ENCODE results near the gene TFDP2.
"Not testable (repeated sequence)": the region's sequence is repeated elsewhere in the genome, so short reads cannot be mapped to it uniquely, and the experiment has no call there.

The TFDP2 gene

DNA sequence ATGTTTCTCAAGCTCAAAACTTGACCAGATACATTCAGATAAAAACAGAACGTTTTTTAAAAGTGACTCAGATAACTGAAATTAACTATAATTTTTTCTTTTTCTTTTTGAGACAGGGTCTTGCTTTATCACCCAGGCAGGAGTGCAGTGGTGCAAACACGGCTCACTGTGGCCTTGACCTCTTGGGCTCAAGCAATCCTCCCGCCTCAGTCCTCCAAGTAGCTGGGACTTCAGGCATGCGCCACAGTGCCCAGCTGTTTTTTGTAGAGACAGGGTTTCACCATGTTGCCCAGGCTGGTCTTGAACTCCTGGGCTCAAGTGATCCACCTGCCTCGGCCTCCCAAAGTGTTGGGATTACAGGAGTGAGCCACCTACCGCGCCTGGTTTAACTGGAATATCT is 144.4 kb downstream of the TFDP2 start:
- not testable (repeated sequence) for H3K9ac ChIP-seq (ENCODE audit: low read length in 5 of 5); H3K4me1 ChIP-seq (ENCODE audit: control insufficient read depth in 5 of 5, insufficient read depth in 5 of 5, low read length in 5 of 5); H3K27me3 ChIP-seq (ENCODE audit: control insufficient read depth in 5 of 5, insufficient read depth in 4 of 5, low read length in 5 of 5); H3K27ac ChIP-seq (ENCODE audit: low read depth, low read length); H3K36me3 ChIP-seq (ENCODE audit: control insufficient read depth in 5 of 5, insufficient read depth in 5 of 5, low read length in 5 of 5); H3K4me3 ChIP-seq (ENCODE audit: low read depth in 1 of 5, low read length in 5 of 5); H3K9me3 ChIP-seq (ENCODE audit: control insufficient read depth in 5 of 5, low read length in 5 of 5)

DNA sequence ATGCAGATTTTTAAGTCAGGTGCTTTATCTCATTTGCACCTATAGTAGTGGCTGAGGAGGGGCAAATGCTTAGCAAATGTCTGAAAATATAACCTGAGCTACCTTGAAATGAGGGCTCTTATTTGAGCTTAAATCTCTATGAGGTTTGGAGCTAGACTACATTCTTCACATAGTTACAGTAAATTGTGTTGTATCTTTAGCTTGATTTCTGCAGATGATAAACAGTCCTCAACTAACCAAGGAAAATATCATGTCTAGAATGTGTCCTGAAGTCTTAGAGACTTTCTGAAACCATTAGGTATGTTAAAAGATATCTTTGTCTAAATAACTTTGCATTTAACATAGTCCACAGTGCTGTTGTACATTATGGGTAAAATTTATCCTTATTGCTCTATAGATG is 145.3 kb downstream of the TFDP2 start:
- Histone ChIP-seq H3K36me3 (ENCODE audit: control insufficient read depth in 5 of 5, insufficient read depth in 5 of 5, low read length in 5 of 5) (peaks cover 0 to 4% (median 0%) of the 10 kb centered on the region in 5 donors), H3K27ac (ENCODE audit: low read depth, low read length) (no peak overlapping the region), H3K4me1 (ENCODE audit: control insufficient read depth in 5 of 5, insufficient read depth in 5 of 5, low read length in 5 of 5) (no peaks in the 10 kb centered on the region), H3K9me3 (ENCODE audit: control insufficient read depth in 5 of 5, low read length in 5 of 5) (no peaks in the 10 kb centered on the region), H3K4me3 (ENCODE audit: low read depth in 1 of 5, low read length in 5 of 5) (no peak overlapping the region), H3K9ac (ENCODE audit: low read length in 5 of 5) (no peak overlapping the region), H3K27me3 (ENCODE audit: control insufficient read depth in 5 of 5, insufficient read depth in 4 of 5, low read length in 5 of 5) (no peaks in the 10 kb centered on the region)

DNA sequence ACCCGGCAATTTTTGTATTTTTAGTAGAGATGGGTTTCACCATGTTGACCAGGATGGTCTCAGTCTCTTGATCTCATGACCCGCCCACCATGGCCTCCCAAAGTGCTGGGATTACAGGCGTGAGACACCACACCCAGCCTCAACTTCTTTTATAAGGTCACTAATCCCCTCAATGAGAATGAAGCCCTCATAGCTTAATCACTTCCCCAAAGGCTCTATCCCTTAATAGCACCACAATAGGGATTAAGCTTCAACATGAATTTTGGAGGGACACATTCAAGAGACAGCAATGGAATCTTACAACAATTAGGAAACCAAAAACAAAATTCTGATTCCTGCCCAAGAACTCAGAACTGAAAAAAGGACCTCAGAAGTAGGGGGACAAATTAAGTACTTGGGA is 146.1 kb downstream of the TFDP2 start:
- no peak overlapping the region for H3K27ac ChIP-seq (ENCODE audit: low read depth, low read length)
- H3K36me3 ChIP-seq (ENCODE audit: control insufficient read depth in 5 of 5, insufficient read depth in 5 of 5, low read length in 5 of 5), result peaks cover 0 to 4% (median 0%) of the 10 kb centered on the region in 5 donors
- no peaks in the 10 kb centered on the region for H3K4me1 ChIP-seq (ENCODE audit: control insufficient read depth in 5 of 5, insufficient read depth in 5 of 5, low read length in 5 of 5)
- H3K4me3 ChIP-seq (ENCODE audit: low read depth in 1 of 5, low read length in 5 of 5), result no peak overlapping the region
- no peaks in the 10 kb centered on the region for H3K9me3 ChIP-seq (ENCODE audit: control insufficient read depth in 5 of 5, low read length in 5 of 5)
- no peak overlapping the region for H3K9ac ChIP-seq (ENCODE audit: low read length in 5 of 5)
- H3K27me3 ChIP-seq (ENCODE audit: control insufficient read depth in 5 of 5, insufficient read depth in 4 of 5, low read length in 5 of 5), result no peaks in the 10 kb centered on the region

DNA sequence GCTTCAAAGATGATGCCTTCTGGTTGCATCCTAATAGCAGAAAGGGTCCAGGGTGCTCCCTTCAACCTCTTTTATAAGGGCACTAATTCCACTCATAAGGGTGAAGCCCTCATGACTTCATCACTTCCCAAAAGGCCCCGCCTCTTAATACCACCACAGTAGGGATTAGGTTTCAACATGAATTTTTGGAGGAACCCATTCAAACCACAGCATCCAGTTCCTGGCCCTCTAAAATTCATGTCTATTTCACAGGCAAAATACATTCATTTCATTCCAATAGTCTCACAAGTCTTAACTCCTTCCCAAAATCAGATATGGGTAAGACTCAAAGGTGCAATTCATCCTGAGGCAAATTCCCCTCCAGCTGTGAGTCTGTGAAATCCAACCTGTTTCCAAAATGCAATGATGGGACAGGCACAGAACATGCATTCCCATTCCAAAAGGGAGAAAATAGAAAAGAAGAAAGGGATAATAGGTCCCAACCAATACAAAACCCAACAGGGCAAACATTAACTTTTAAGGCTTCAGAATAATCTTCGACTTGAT is 148.9 kb downstream of the TFDP2 start:
- Histone ChIP-seq H3K4me3 (ENCODE audit: low read depth in 1 of 5, low read length in 5 of 5) (no peak overlapping the region), H3K9ac (ENCODE audit: low read length in 5 of 5) (no peak overlapping the region), H3K9me3 (ENCODE audit: control insufficient read depth in 5 of 5, low read length in 5 of 5) (no peaks in the 10 kb centered on the region), H3K36me3 (ENCODE audit: control insufficient read depth in 5 of 5, insufficient read depth in 5 of 5, low read length in 5 of 5) (peaks cover 0 to 4% (median 0%) of the 10 kb centered on the region in 5 donors), H3K27ac (ENCODE audit: low read depth, low read length) (no peak overlapping the region), H3K27me3 (ENCODE audit: control insufficient read depth in 5 of 5, insufficient read depth in 4 of 5, low read length in 5 of 5) (no peaks in the 10 kb centered on the region), H3K4me1 (ENCODE audit: control insufficient read depth in 5 of 5, insufficient read depth in 5 of 5, low read length in 5 of 5) (no peaks in the 10 kb centered on the region)

DNA sequence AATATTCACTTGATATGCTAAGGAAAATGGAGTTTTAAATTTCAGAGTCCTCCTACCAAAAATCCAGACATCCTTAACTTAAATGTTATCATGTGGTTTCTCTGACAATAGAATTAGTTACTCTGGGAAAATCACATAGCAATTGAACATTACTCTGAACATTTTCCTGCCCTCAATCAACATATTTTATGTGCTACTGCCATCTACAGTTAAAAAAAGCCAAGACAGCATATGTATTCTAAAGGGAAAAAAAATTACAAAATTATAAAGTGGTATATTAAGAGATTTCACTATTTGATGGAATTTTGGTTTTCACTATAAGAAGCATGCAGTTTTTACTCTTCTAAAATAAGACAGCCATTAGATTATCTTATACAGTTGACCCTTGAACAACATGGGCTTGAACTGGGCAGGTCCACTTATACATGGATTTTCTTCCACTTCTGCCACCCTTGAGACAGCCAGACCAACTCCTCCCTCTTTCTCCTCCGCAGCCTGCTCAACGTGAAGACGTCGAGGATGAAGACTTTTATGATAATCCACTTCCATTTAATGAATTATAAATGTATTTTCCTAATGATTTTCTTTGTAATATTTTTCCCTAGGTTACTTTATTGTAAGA is 150.6 kb downstream of the TFDP2 start:
- Histone ChIP-seq H3K4me3 (ENCODE audit: low read depth in 1 of 5, low read length in 5 of 5) (no peak overlapping the region), H3K9me3 (ENCODE audit: control insufficient read depth in 5 of 5, low read length in 5 of 5) (no peaks in the 10 kb centered on the region), H3K27ac (ENCODE audit: low read depth, low read length) (no peak overlapping the region), H3K4me1 (ENCODE audit: control insufficient read depth in 5 of 5, insufficient read depth in 5 of 5, low read length in 5 of 5) (peaks cover 0 to 8% (median 0%) of the 10 kb centered on the region in 5 donors), H3K9ac (ENCODE audit: low read length in 5 of 5) (no peak overlapping the region), H3K36me3 (ENCODE audit: control insufficient read depth in 5 of 5, insufficient read depth in 5 of 5, low read length in 5 of 5) (peaks cover 0 to 3% (median 0%) of the 10 kb centered on the region in 5 donors), H3K27me3 (ENCODE audit: control insufficient read depth in 5 of 5, insufficient read depth in 4 of 5, low read length in 5 of 5) (no peaks in the 10 kb centered on the region)

DNA sequence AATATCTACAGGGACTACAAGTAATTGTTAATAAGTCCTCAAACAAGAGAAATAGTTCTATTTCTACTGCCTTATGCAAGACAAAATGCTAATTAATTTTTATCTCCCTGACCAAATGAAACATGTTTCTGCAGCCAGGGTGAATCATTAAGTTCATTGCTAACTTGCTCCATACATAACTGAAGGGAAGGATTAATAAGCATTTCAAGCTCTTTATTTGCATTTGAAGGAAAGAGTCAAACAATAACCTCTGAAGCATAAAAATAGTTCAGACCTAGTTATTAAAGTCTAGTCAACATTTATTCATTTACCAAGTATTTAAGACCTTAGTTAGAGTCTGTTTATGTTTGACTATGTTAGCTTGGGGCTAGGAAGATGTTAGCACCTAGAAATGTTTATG is 152.9 kb downstream of the TFDP2 start:
- H3K9ac ChIP-seq (ENCODE audit: low read length in 5 of 5), result no peak overlapping the region
- H3K9me3 ChIP-seq (ENCODE audit: control insufficient read depth in 5 of 5, low read length in 5 of 5), result no peaks in the 10 kb centered on the region
- peaks cover 0 to 3% (median 0%) of the 10 kb centered on the region in 5 donors for H3K36me3 ChIP-seq (ENCODE audit: control insufficient read depth in 5 of 5, insufficient read depth in 5 of 5, low read length in 5 of 5)
- no peak overlapping the region for H3K4me3 ChIP-seq (ENCODE audit: low read depth in 1 of 5, low read length in 5 of 5)
- H3K27ac ChIP-seq (ENCODE audit: low read depth, low read length), result no peak overlapping the region
- peaks cover 0 to 11% (median 0%) of the 10 kb centered on the region in 5 donors for H3K4me1 ChIP-seq (ENCODE audit: control insufficient read depth in 5 of 5, insufficient read depth in 5 of 5, low read length in 5 of 5)
- no peaks in the 10 kb centered on the region for H3K27me3 ChIP-seq (ENCODE audit: control insufficient read depth in 5 of 5, insufficient read depth in 4 of 5, low read length in 5 of 5)

DNA sequence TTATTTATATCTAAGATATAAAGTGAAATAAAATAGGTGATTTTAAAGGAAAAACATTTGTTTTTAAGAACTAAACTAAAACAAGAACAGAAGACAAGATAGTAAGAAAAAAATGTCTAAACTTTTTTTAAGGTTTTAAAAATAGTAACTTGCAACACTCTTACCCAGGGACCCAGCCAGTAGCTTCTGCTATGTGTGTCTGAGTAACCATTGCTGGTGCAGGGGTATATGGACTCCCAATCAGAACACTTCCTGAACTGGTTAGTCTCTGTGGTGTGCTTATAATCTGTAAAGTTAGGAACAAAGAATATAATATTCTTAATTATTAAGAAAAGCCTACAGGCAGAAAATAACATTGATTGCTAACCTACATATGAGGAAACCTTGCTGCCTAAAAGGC is 154.5 kb downstream of the TFDP2 start:
- Histone ChIP-seq H3K36me3 (ENCODE audit: control insufficient read depth in 5 of 5, insufficient read depth in 5 of 5, low read length in 5 of 5) (peaks cover 0 to 3% (median 0%) of the 10 kb centered on the region in 5 donors), H3K9ac (ENCODE audit: low read length in 5 of 5) (no peak overlapping the region), H3K4me1 (ENCODE audit: control insufficient read depth in 5 of 5, insufficient read depth in 5 of 5, low read length in 5 of 5) (peaks cover 0 to 11% (median 0%) of the 10 kb centered on the region in 5 donors), H3K27ac (ENCODE audit: low read depth, low read length) (no peak overlapping the region), H3K9me3 (ENCODE audit: control insufficient read depth in 5 of 5, low read length in 5 of 5) (no peaks in the 10 kb centered on the region), H3K27me3 (ENCODE audit: control insufficient read depth in 5 of 5, insufficient read depth in 4 of 5, low read length in 5 of 5) (no peaks in the 10 kb centered on the region), H3K4me3 (ENCODE audit: low read depth in 1 of 5, low read length in 5 of 5) (no peak overlapping the region)

DNA sequence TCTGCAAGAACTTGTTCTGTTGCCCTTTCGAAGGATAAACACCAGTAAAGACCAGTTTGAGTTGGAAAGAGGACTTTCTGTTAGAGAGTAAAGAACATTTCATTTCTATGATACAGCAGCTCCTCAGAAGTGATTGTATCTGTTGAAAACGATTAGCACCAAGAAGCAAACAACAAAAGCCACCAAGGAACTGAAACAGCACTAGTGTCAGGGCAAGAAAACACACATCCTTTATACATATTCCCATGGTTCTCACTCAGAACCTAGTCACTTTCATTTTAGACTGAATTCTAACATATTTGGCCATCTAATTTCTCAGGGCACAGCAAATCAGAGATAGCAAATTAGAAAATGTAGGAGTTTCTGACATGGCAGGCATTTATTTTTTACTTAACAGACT is 156.8 kb downstream of the TFDP2 start:
- no peaks in the 10 kb centered on the region for H3K9me3 ChIP-seq (ENCODE audit: control insufficient read depth in 5 of 5, low read length in 5 of 5)
- no peak overlapping the region for H3K9ac ChIP-seq (ENCODE audit: low read length in 5 of 5)
- H3K27me3 ChIP-seq (ENCODE audit: control insufficient read depth in 5 of 5, insufficient read depth in 4 of 5, low read length in 5 of 5), result no peaks in the 10 kb centered on the region
- no peak overlapping the region for H3K27ac ChIP-seq (ENCODE audit: low read depth, low read length)
- H3K4me3 ChIP-seq (ENCODE audit: low read depth in 1 of 5, low read length in 5 of 5), result no peak overlapping the region
- peaks cover 0 to 11% (median 0%) of the 10 kb centered on the region in 5 donors for H3K4me1 ChIP-seq (ENCODE audit: control insufficient read depth in 5 of 5, insufficient read depth in 5 of 5, low read length in 5 of 5)
- peaks cover 0 to 3% (median 0%) of the 10 kb centered on the region in 5 donors for H3K36me3 ChIP-seq (ENCODE audit: control insufficient read depth in 5 of 5, insufficient read depth in 5 of 5, low read length in 5 of 5)

DNA sequence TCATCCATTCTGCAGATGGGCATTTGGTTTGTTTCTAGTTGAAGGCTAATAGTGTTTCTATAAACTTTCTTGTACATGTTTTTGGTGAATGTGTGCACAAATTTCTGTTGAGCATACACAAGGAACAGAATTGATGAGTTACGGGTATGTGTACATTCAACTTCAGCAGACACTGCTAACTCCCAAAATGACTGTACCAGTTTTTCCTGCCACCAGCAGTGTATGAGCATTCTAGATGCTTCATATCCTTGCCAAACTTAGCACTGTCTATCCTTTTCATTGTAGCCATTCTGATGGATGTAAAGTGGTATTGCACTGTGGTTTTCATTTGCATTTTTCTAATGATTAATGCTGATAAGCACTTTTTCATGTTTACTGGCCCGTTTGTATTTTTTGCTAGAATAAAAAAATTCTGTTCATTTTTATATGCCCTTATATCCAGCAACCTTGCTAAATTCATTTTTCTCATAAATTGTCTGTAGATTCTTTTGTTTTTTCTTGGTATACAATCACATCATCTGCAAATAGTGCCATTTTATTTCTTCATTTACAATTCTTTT is 162.7 kb downstream of the TFDP2 start:
- Histone ChIP-seq H3K9me3 (ENCODE audit: control insufficient read depth in 5 of 5, low read length in 5 of 5) (no peaks in the 10 kb centered on the region), H3K27ac (ENCODE audit: low read depth, low read length) (no peak overlapping the region), H3K36me3 (ENCODE audit: control insufficient read depth in 5 of 5, insufficient read depth in 5 of 5, low read length in 5 of 5) (no peaks in the 10 kb centered on the region), H3K4me1 (ENCODE audit: control insufficient read depth in 5 of 5, insufficient read depth in 5 of 5, low read length in 5 of 5) (no peaks in the 10 kb centered on the region), H3K4me3 (ENCODE audit: low read depth in 1 of 5, low read length in 5 of 5) (no peak overlapping the region), H3K27me3 (ENCODE audit: control insufficient read depth in 5 of 5, insufficient read depth in 4 of 5, low read length in 5 of 5) (no peaks in the 10 kb centered on the region), H3K9ac (ENCODE audit: low read length in 5 of 5) (no peak overlapping the region)

DNA sequence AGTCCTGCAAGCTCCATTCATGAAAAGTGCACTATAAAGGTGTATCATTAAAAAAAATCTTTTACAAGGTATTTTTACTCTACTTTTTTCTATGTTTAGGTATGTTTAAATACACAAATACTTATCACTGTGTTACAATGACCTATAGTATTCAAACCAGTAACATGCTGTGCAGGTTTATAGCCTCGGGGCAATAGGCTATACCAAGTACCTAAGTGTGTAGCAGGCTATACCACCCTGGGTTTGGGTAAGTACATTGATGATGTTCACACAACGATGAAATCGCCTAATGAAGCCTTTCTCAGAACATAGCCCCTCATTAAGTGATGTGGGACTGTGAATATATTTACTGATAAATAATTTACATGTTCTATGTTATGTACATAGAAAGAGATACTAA is 168.3 kb downstream of the TFDP2 start:
- H3K36me3 ChIP-seq (ENCODE audit: control insufficient read depth in 5 of 5, insufficient read depth in 5 of 5, low read length in 5 of 5), result peaks cover 2 to 12% (median 4%) of the 10 kb centered on the region in 5 donors
- no peak overlapping the region for H3K27ac ChIP-seq (ENCODE audit: low read depth, low read length)
- H3K4me1 ChIP-seq (ENCODE audit: control insufficient read depth in 5 of 5, insufficient read depth in 5 of 5, low read length in 5 of 5), result no peaks in the 10 kb centered on the region
- no peaks in the 10 kb centered on the region for H3K27me3 ChIP-seq (ENCODE audit: control insufficient read depth in 5 of 5, insufficient read depth in 4 of 5, low read length in 5 of 5)
- H3K9ac ChIP-seq (ENCODE audit: low read length in 5 of 5), result no peak overlapping the region
- no peaks in the 10 kb centered on the region for H3K9me3 ChIP-seq (ENCODE audit: control insufficient read depth in 5 of 5, low read length in 5 of 5)
- no peak overlapping the region for H3K4me3 ChIP-seq (ENCODE audit: low read depth in 1 of 5, low read length in 5 of 5)

All from subcutaneous abdominal adipose tissue (tissue), 5 donors.